ENCODE results near the gene SHBG.
"Not testable (repeated sequence)": the region's sequence is repeated elsewhere in the genome, so short reads cannot be mapped to it uniquely, and the experiment has no call there.

SHBG gene

DNA sequence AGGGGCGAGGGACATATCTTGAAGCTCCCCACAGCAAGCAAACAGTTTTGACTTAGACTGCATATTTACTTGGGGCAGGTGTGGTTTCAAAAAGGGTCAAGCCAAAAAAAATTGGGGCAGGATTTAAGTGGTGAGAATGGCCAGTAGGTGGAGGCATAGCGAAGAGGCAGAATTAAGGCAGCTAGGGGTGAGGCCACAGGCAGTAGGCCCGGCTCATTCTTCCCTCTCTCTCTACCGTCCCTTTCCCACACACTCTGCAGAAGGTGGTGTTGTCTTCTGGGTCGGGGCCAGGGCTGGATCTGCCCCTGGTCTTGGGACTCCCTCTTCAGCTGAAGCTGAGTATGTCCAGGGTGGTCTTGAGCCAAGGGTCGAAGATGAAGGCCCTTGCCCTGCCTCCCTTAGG lies 2.6 kb downstream of the SHBG start:
- Histone ChIP-seq H3K4me3 (ENCODE audit: low read depth in 1 of 2, low read length in 2 of 2) (no peak overlapping the region), H3K27me3 (ENCODE audit: low read depth, low read length) (no peaks in the 10 kb centered on the region), H3K4me1 (ENCODE audit: control insufficient read depth in 1 of 2, insufficient read depth in 2 of 2, low read length in 2 of 2) (no peaks in the 10 kb centered on the region), H3K27ac (ENCODE audit: low read length) (no peak overlapping the region), H3K36me3 (ENCODE audit: control insufficient read depth in 1 of 2, insufficient read depth in 2 of 2, low read length in 2 of 2) (no peaks in the 10 kb centered on the region), H3K9me3 (ENCODE audit: control insufficient read depth in 1 of 2, low read length in 2 of 2) (no peaks in the 10 kb centered on the region)

DNA sequence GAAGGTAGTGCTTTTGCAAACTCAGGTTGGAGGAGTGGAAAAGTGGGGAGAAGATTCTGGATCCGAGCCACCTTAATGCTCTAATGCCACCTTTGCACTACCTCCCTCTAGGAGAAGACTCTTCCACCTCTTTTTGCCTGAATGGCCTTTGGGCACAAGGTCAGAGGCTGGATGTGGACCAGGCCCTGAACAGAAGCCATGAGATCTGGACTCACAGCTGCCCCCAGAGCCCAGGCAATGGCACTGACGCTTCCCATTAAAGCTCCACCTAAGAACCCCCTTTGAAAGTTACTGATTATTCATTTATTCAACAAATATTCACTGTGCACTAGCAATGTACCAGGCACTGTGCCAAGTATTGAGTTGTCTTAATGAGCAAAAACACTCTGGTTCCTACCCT lies 3.2 kb downstream of the SHBG start:
- Histone ChIP-seq H3K27ac (ENCODE audit: low read length) (no peak overlapping the region), H3K4me1 (ENCODE audit: control insufficient read depth in 1 of 2, insufficient read depth in 2 of 2, low read length in 2 of 2) (no peaks in the 10 kb centered on the region), H3K27me3 (ENCODE audit: low read depth, low read length) (no peaks in the 10 kb centered on the region), H3K36me3 (ENCODE audit: control insufficient read depth in 1 of 2, insufficient read depth in 2 of 2, low read length in 2 of 2) (no peaks in the 10 kb centered on the region), H3K9me3 (ENCODE audit: control insufficient read depth in 1 of 2, low read length in 2 of 2) (no peaks in the 10 kb centered on the region), H3K4me3 (ENCODE audit: low read depth in 1 of 2, low read length in 2 of 2) (no peak overlapping the region)

DNA sequence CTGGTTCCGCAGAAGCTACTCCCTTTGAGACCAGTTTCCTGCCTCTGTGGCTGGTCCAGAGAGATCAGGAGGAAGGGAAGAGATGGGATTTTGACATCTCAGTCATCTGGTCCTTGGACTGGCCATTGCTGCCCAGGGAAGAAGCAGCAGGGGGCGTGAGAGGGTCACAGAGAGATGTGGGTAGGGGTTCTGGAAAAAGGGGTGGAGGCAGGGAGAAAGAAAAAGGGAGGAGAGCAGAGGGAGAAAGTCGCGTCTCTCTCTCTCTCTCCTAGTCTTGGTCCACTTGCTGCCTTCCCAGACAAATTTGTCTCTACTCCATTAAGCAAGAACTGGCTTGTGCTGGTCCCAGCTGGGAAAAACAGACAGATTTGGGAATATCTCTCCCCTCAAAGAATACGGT lies 4.4 kb downstream of the SHBG start:
- Histone ChIP-seq H3K9me3 (ENCODE audit: control insufficient read depth in 1 of 2, low read length in 2 of 2) (no peaks in the 10 kb centered on the region), H3K27me3 (ENCODE audit: low read depth, low read length) (no peaks in the 10 kb centered on the region), H3K27ac (ENCODE audit: low read length) (no peak overlapping the region), H3K4me3 (ENCODE audit: low read depth in 1 of 2, low read length in 2 of 2) (no peak overlapping the region), H3K4me1 (ENCODE audit: control insufficient read depth in 1 of 2, insufficient read depth in 2 of 2, low read length in 2 of 2) (no peaks in the 10 kb centered on the region), H3K36me3 (ENCODE audit: control insufficient read depth in 1 of 2, insufficient read depth in 2 of 2, low read length in 2 of 2) (no peaks in the 10 kb centered on the region)

DNA sequence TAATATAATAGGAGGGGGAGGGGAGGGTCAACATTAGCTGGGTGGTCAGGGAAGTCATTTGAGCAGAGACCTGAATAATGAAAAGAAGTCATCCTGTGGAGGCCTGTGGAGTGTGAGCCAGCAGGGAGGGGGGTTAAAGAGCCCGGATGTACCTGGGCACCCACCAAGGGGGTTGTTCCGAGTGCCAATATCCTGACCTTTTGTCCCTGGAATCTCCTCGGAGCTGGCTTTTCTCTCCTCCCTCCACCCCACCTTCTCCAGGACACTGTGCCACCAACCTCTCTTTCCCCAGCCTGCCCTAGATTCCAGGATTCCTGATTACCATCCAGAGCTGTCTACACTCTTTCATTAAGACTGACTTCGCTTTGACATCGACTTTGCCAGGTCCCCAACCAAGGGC lies 6.2 kb downstream of the SHBG start:
- Histone ChIP-seq H3K4me3 (ENCODE audit: low read depth in 1 of 2, low read length in 2 of 2) (no peak overlapping the region), H3K27ac (ENCODE audit: low read length) (no peak overlapping the region), H3K9me3 (ENCODE audit: control insufficient read depth in 1 of 2, low read length in 2 of 2) (no peaks in the 10 kb centered on the region), H3K4me1 (ENCODE audit: control insufficient read depth in 1 of 2, insufficient read depth in 2 of 2, low read length in 2 of 2) (no peaks in the 10 kb centered on the region), H3K36me3 (ENCODE audit: control insufficient read depth in 1 of 2, insufficient read depth in 2 of 2, low read length in 2 of 2) (no peaks in the 10 kb centered on the region), H3K27me3 (ENCODE audit: low read depth, low read length) (no peaks in the 10 kb centered on the region)

DNA sequence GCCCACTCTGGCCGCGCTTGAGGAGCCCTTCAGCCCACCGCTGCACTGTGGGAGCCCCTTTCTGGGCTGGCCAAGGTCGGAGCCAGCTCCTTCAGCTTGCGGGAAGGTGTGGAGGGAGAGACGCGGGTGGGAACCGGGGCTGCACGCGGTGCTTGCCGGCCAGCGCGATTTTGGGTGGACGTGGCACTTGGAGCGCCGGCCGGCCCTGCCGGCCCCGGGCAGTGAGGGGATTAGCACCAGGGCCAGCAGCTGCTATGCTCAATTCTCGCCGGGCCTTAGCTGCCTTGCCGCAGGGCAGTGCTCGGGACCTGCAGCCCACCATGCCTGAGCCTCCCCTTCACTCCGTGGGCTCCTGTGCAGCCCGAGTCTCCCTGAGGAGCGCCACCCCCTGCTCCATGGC lies 10.8 kb downstream of the SHBG start:
- H3K27ac ChIP-seq (ENCODE audit: low read length) = no peak overlapping the region
- H3K27me3 ChIP-seq (ENCODE audit: low read depth, low read length) = no peaks in the 10 kb centered on the region
- H3K4me3 ChIP-seq (ENCODE audit: low read depth in 1 of 2, low read length in 2 of 2) = no peak overlapping the region
- no peaks in the 10 kb centered on the region for H3K36me3 ChIP-seq (ENCODE audit: control insufficient read depth in 1 of 2, insufficient read depth in 2 of 2, low read length in 2 of 2)
- H3K4me1 ChIP-seq (ENCODE audit: control insufficient read depth in 1 of 2, insufficient read depth in 2 of 2, low read length in 2 of 2) = no peaks in the 10 kb centered on the region
- H3K9me3 ChIP-seq (ENCODE audit: control insufficient read depth in 1 of 2, low read length in 2 of 2) = no peaks in the 10 kb centered on the region

DNA sequence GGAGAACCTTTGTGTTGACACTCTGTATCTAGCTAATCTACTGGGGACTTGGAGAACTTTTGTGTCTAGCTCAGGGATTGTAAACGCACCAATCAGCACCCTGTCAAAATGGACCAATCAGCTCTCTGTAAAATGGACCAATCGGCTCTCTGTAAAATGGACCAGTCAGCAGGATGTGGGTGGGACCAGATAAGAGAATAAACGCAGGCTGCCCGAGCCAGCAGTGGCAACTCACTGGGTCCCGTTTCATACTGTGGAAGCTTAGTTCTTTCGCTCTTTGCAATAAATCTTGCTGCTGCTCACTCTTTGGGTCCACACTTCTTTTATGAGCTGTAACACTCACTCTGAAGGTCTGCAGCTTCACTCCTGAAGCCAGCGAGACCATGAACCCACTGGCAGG lies 11.7 kb downstream of the SHBG start:
- not testable (repeated sequence) for H3K4me1 ChIP-seq (ENCODE audit: control insufficient read depth in 1 of 2, insufficient read depth in 2 of 2, low read length in 2 of 2); H3K9me3 ChIP-seq (ENCODE audit: control insufficient read depth in 1 of 2, low read length in 2 of 2); H3K4me3 ChIP-seq (ENCODE audit: low read depth in 1 of 2, low read length in 2 of 2); H3K27ac ChIP-seq (ENCODE audit: low read length); H3K36me3 ChIP-seq (ENCODE audit: control insufficient read depth in 1 of 2, insufficient read depth in 2 of 2, low read length in 2 of 2); H3K27me3 ChIP-seq (ENCODE audit: low read depth, low read length)

DNA sequence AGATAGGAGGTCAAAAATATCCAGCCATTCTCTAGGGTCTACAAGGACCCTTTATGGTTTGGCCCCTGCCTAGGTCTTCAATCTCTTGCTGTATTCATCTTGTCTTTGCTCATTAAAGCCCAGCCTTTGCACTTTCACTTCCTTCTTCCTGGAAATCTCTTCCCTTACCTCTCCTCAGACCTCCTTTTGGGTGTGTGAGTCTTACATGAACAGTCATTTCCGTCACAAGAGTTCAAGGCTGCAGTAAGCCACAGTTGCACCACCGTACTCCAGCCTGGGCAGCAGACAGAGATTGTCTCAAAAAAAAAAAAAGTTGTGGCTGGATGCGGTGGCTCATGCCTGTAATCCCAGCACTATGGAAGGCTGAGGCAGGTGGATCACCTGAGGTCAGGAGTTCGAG lies 14.8 kb downstream of the SHBG start:
- H3K9me3 ChIP-seq (ENCODE audit: control insufficient read depth in 1 of 2, low read length in 2 of 2) = no peaks in the 10 kb centered on the region
- no peak overlapping the region for H3K4me3 ChIP-seq (ENCODE audit: low read depth in 1 of 2, low read length in 2 of 2)
- H3K36me3 ChIP-seq (ENCODE audit: control insufficient read depth in 1 of 2, insufficient read depth in 2 of 2, low read length in 2 of 2) = no peaks in the 10 kb centered on the region
- H3K4me1 ChIP-seq (ENCODE audit: control insufficient read depth in 1 of 2, insufficient read depth in 2 of 2, low read length in 2 of 2) = no peaks in the 10 kb centered on the region
- no peak overlapping the region for H3K27ac ChIP-seq (ENCODE audit: low read length)
- no peaks in the 10 kb centered on the region for H3K27me3 ChIP-seq (ENCODE audit: low read depth, low read length)

DNA sequence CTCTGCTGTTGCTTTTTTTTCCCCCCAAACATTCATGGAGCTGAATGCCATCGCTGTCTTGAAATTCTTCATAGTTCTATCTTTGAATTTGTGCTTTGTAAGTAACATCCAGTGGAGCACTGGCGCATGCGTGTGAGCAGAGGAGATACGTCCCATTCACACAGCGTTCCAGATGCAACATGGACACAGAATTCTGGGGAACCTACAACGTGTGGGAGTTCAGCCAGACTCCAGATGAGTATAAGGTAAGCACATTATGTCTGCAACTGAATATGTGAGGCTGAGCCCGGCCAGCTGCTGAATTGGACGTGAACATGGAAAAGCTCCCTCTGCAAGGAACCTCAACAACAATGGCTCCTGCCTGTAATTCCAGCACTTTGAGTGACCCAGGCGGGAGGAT lies 16.5 kb downstream of the SHBG start:
- H3K27me3 ChIP-seq (ENCODE audit: low read depth, low read length) = peaks cover 11% of the 10 kb centered on the region
- H3K4me3 ChIP-seq (ENCODE audit: low read depth in 1 of 2, low read length in 2 of 2) = no peak overlapping the region
- H3K9me3 ChIP-seq (ENCODE audit: control insufficient read depth in 1 of 2, low read length in 2 of 2) = no peaks in the 10 kb centered on the region
- no peak overlapping the region for H3K27ac ChIP-seq (ENCODE audit: low read length)
- no peaks in the 10 kb centered on the region for H3K36me3 ChIP-seq (ENCODE audit: control insufficient read depth in 1 of 2, insufficient read depth in 2 of 2, low read length in 2 of 2)
- peaks cover 0 to 16% of the 10 kb centered on the region in 2 donors for H3K4me1 ChIP-seq (ENCODE audit: control insufficient read depth in 1 of 2, insufficient read depth in 2 of 2, low read length in 2 of 2)

DNA sequence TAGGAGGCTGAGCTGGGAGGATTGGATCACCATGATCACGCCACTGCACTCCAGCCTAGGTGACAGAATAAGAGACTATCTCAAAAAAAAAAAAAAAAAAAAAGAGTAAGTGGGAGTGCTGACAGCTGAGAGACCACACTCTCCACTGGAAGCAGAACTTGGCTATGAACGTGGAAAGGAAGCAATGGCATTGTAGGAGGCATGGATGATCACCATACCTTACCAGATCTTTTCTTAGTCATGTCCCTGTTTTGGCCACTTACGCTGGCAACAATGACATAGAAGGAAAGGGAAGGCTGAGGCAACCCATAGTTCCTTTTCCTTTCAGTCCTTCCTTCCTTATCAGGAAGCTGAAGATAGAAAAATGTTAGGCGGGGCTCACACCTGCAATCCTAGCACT lies 17.1 kb downstream of the SHBG start:
- H3K4me1 ChIP-seq (ENCODE audit: control insufficient read depth in 1 of 2, insufficient read depth in 2 of 2, low read length in 2 of 2) = peaks cover 0 to 19% of the 10 kb centered on the region in 2 donors
- peaks cover 15% of the 10 kb centered on the region for H3K27me3 ChIP-seq (ENCODE audit: low read depth, low read length)
- no peak overlapping the region for H3K4me3 ChIP-seq (ENCODE audit: low read depth in 1 of 2, low read length in 2 of 2)
- no peak overlapping the region for H3K27ac ChIP-seq (ENCODE audit: low read length)
- no peaks in the 10 kb centered on the region for H3K36me3 ChIP-seq (ENCODE audit: control insufficient read depth in 1 of 2, insufficient read depth in 2 of 2, low read length in 2 of 2)
- no peaks in the 10 kb centered on the region for H3K9me3 ChIP-seq (ENCODE audit: control insufficient read depth in 1 of 2, low read length in 2 of 2)

DNA sequence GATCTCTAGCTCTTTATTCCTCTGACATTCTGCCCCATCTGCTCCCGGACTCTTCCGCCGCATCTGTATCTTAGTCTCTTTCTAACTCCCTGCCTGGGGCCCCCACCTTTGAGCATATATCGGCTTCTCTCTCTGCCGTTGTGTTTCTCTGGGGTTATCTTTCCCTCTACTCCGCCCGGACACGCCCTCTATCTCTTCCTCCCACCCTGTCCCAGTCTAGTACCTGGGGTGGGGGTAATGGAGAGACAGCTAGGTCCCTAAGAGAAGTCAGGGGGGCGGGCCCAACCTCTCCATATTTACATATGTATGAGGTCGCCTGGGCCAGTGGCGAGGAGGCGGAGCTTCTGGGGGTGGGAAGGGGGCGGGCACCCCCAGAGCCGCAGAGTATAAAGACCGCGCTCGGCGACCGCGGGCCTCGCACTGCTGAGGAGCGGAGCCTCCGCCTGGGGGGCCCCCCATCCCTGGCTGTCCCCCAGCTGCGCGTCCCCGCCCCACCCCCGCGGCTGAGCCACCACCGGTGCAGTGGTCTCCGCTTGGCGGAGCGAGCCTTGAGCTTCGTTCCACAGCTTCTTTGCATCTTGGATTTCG lies 20.7 kb downstream of the SHBG start, which contains the start of gene ATP1B2:
Gene ATP1B2, plus strand, starts transcription at position 418 of the 588 bp plus-strand sequence. CDS start 593 bp downstream, outside the sequence.
- Histone ChIP-seq H3K9me3 (ENCODE audit: control insufficient read depth in 1 of 2, low read length in 2 of 2) (no peaks in the 10 kb centered on the region), H3K36me3 (ENCODE audit: control insufficient read depth in 1 of 2, insufficient read depth in 2 of 2, low read length in 2 of 2) (no peaks in the 10 kb centered on the region), H3K27ac (ENCODE audit: low read length) (no peak within 1 kb of the TSS), H3K4me3 (ENCODE audit: low read depth in 1 of 2, low read length in 2 of 2) (peak within 1 kb of the TSS; percentile 48 to 77), H3K27me3 (ENCODE audit: low read depth, low read length) (peaks cover 29% of the 10 kb centered on the region), H3K4me1 (ENCODE audit: control insufficient read depth in 1 of 2, insufficient read depth in 2 of 2, low read length in 2 of 2) (peaks cover 0 to 19% of the 10 kb centered on the region in 2 donors)

DNA sequence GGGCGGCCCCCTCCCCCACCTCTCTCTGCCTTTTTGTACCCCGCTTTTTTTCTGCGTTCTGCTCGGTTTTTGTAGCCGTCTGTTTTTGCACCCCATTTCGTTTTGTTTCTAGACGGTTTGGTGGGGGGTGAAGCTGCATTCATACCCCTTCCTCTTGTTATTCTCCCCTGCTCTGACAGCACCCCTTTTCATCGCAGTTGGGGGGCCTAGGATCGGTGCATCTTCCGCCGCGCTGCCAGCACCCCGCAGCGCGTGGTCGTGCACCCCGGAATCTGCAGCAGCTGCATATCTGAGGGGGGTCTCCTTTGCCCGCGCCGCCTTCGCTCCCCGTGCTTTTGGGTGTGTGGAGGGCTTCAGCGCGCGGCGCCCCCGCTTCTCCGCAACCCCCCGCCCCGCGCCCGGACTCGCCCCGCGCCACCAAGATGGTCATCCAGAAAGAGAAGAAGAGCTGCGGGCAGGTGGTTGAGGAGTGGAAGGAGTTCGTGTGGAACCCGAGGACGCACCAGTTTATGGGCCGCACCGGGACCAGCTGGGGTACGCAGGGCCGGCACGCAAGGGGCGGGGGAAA lies 21.2 kb downstream of the SHBG start:
- H3K4me1 ChIP-seq (ENCODE audit: control insufficient read depth in 1 of 2, insufficient read depth in 2 of 2, low read length in 2 of 2) = peaks cover 0 to 19% of the 10 kb centered on the region in 2 donors
- H3K4me3 ChIP-seq (ENCODE audit: low read depth in 1 of 2, low read length in 2 of 2) = peak overlapping the region; percentile 48 to 77
- H3K27ac ChIP-seq (ENCODE audit: low read length) = no peak overlapping the region
- H3K9me3 ChIP-seq (ENCODE audit: control insufficient read depth in 1 of 2, low read length in 2 of 2) = no peaks in the 10 kb centered on the region
- H3K27me3 ChIP-seq (ENCODE audit: low read depth, low read length) = peaks cover 29% of the 10 kb centered on the region
- H3K36me3 ChIP-seq (ENCODE audit: control insufficient read depth in 1 of 2, insufficient read depth in 2 of 2, low read length in 2 of 2) = no peaks in the 10 kb centered on the region

Data from muscle layer of duodenum (tissue), 2 donors.